Stimulated activated naive CD4-positive, alpha-beta T cell treated with Interleukin-2 at 50 U/mL for 16 hours (primary cell): Measurements from ENCODE around the gene LENG8.
"Not testable (repeated sequence)": the region's sequence is repeated elsewhere in the genome, so short reads cannot be mapped to it uniquely, and the experiment has no call there.

ENCODE experiments used
- DNase-seq: peaks from one replicate; lab custom pipeline; 2025; lab: John Stamatoyannopoulos, UW

Gene LENG8

GRCh38 chr19:54482889-54483288 is 33.9 kb downstream of the LENG8 start:
- no peak for DNase-seq

- DNase-seq: no peak
Measured at GRCh38 chr19:54484451-54484850, 35.5 kb downstream of the LENG8 start.

- no peak for DNase-seq
Measured at GRCh38 chr19:54485851-54486250, 36.9 kb downstream of the LENG8 start.

GRCh38 chr19:54489341-54489740 is 40.3 kb downstream of the LENG8 start:
- no peak for DNase-seq

GRCh38 chr19:54489766-54490165 is 40.8 kb downstream of the LENG8 start:
- no peak for DNase-seq

- DNase-seq: no peak
Measured at GRCh38 chr19:54492568-54492967, 43.6 kb downstream of the LENG8 start.

GRCh38 chr19:54493056-54493455 is 44.1 kb downstream of the LENG8 start:
- DNase-seq: not testable (repeated sequence)

- no peak for DNase-seq
Measured at GRCh38 chr19:54493967-54494585, 45.1 kb downstream of the LENG8 start.

- DNase-seq: not testable (repeated sequence)
Measured at GRCh38 chr19:54495284-54495683, 46.3 kb downstream of the LENG8 start.

- not testable (repeated sequence) for DNase-seq
Measured at GRCh38 chr19:54497747-54498450, 48.9 kb downstream of the LENG8 start.

- DNase-seq: not testable (repeated sequence)
Measured at GRCh38 chr19:54498451-54498772, 49.4 kb downstream of the LENG8 start.

GRCh38 chr19:54502518-54503048 is 53.6 kb downstream of the LENG8 start, which contains the start of gene LAIR2:
Gene LAIR2 (plus strand): TSS chr19:54502831. CDS start chr19:54502919, 88 bp downstream.
- DNase-seq: no peak

- DNase-seq: not testable (repeated sequence)
Measured at GRCh38 chr19:54505542-54505941, 56.5 kb downstream of the LENG8 start.

GRCh38 chr19:54506079-54506478 is 57.1 kb downstream of the LENG8 start:
- DNase-seq: no peak

GRCh38 chr19:54507038-54507717 is 58.2 kb downstream of the LENG8 start:
- not testable (repeated sequence) for DNase-seq

- DNase-seq: no peak
Measured at GRCh38 chr19:54507824-54508223, 58.8 kb downstream of the LENG8 start.

- DNase-seq: not testable (repeated sequence)
Measured at GRCh38 chr19:54508487-54508886, 59.5 kb downstream of the LENG8 start.

- not testable (repeated sequence) for DNase-seq
Measured at GRCh38 chr19:54509200-54509940, 60.4 kb downstream of the LENG8 start.
